ENCODE results near the gene IRX5. TPM values are rescaled to one million over a fixed set of nuclear protein-coding genes. Genes with fewer than 3 reads are reported as not detected.

Gene IRX5
- total and polyA plus RNA-seq, 2 donors from 2014 or later: 3.7 to 22.3 TPM

DNA sequence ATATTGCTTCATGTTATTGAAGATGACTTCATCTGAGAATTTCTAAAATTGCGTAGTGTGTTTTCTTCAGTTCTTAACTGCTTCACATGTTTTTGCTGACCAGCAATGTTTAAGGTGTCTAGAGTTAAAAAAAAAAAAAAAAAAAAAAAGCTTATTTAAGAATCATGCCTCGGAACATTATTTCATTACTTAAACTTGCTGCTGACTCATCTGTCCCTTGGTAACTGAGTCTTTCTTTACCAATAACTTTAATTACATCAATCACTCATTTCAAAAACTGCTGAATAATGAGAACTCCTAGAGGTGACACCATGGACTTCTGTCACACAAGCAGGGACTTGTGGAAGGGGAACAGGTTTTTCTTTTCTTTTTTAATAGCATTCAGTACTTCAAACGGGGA lies 16.2 kb downstream of the IRX5 start:
- peaks cover 4% of the 10 kb centered on the region for H3K27me3 ChIP-seq (ENCODE audit: control insufficient read depth, insufficient read depth, low read length)
- H3K4me3 ChIP-seq (ENCODE audit: low read length in 3 of 3): no peak overlapping the region
- no peak overlapping the region for H3K9ac ChIP-seq (ENCODE audit: low read length in 3 of 3)
- DNase-seq (no peak), FAIRE-seq (no peak)
- no peaks in the 10 kb centered on the region for H3K36me3 ChIP-seq (ENCODE audit: control insufficient read depth in 2 of 3, insufficient read depth in 3 of 3, low read length in 3 of 3)
- H3K27ac ChIP-seq (ENCODE audit: low read depth in 2 of 2, low read length in 2 of 2): no peak overlapping the region
- intact Hi-C loops (cut with DNase I): no loop called here
- H3K4me1 ChIP-seq (ENCODE audit: control insufficient read depth in 2 of 3, insufficient read depth in 2 of 3, low read depth in 1 of 3, low read length in 3 of 3): no peaks in the 10 kb centered on the region
- no peaks in the 10 kb centered on the region for H3K9me3 ChIP-seq (ENCODE audit: control insufficient read depth in 2 of 3, insufficient read depth in 1 of 3, low read length in 3 of 3)
- TF ChIP-seq, protein P1, sequence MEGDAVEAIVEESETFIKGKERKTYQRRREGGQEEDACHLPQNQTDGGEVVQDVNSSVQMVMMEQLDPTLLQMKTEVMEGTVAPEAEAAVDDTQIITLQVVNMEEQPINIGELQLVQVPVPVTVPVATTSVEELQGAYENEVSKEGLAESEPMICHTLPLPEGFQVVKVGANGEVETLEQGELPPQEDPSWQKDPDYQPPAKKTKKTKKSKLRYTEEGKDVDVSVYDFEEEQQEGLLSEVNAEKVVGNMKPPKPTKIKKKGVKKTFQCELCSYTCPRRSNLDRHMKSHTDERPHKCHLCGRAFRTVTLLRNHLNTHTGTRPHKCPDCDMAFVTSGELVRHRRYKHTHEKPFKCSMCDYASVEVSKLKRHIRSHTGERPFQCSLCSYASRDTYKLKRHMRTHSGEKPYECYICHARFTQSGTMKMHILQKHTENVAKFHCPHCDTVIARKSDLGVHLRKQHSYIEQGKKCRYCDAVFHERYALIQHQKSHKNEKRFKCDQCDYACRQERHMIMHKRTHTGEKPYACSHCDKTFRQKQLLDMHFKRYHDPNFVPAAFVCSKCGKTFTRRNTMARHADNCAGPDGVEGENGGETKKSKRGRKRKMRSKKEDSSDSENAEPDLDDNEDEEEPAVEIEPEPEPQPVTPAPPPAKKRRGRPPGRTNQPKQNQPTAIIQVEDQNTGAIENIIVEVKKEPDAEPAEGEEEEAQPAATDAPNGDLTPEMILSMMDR (IDR thresholded peaks at IDR 0.05; ENCODE audit: borderline replicate concordance, extremely low read depth, insufficient read depth): no peak

DNA sequence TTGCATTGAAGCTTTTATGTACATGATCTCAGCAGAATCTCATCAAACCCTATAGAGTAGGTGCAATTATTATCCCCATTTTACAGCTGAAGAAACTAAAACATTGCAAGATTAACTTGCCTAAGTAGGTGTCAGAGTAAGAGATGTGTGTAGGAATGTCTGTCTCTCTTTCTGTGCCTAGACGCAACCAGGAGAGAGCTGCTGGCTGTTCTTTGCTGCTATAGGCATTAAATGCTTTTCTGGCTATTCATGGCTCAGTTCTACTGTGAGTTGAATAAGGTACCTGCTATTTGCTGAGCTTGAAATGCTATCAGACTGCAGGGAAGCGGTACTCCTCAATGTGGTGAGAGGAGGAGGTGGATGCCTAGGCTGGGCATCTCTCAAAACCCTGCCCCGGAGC lies 17.0 kb downstream of the IRX5 start:
- Histone ChIP-seq H3K27me3 (ENCODE audit: control insufficient read depth, insufficient read depth, low read length) (no peaks in the 10 kb centered on the region), H3K36me3 (ENCODE audit: control insufficient read depth in 2 of 3, insufficient read depth in 3 of 3, low read length in 3 of 3) (no peaks in the 10 kb centered on the region), H3K4me3 (ENCODE audit: low read length in 3 of 3) (no peak overlapping the region), H3K4me1 (ENCODE audit: control insufficient read depth in 2 of 3, insufficient read depth in 2 of 3, low read depth in 1 of 3, low read length in 3 of 3) (no peaks in the 10 kb centered on the region), H3K9me3 (ENCODE audit: control insufficient read depth in 2 of 3, insufficient read depth in 1 of 3, low read length in 3 of 3) (no peaks in the 10 kb centered on the region), H3K9ac (ENCODE audit: low read length in 3 of 3) (no peak overlapping the region), H3K27ac (ENCODE audit: low read depth in 2 of 2, low read length in 2 of 2) (no peak overlapping the region)
- FAIRE-seq (no peak), DNase-seq (no peak)
- intact Hi-C loops (cut with DNase I): no loop called here
- TF ChIP-seq, protein P1 (IDR thresholded peaks at IDR 0.05; ENCODE audit: borderline replicate concordance, extremely low read depth, insufficient read depth): no peak

DNA sequence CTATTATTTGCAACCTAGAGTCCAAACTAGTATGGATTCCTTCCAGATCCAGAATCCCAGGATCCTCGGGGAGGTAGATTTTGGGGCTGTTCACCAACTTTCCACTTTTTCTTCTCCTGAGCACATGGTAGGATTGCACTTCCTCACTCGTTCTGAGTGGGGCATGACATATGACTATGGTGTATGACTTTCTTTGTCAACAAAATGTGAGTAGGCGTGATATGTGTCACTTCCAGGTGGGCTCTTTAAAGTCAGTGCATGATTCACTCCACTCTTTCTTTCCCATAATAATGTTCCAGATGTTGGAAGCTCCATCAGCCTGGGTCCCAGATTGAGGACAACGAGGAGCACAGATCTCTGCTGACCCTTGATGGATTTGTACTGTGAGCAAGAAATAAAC lies 21.5 kb downstream of the IRX5 start:
- Histone ChIP-seq H3K9me3 (ENCODE audit: control insufficient read depth in 2 of 3, insufficient read depth in 1 of 3, low read length in 3 of 3) (no peaks in the 10 kb centered on the region), H3K27me3 (ENCODE audit: control insufficient read depth, insufficient read depth, low read length) (no peaks in the 10 kb centered on the region), H3K9ac (ENCODE audit: low read length in 3 of 3) (no peak overlapping the region), H3K36me3 (ENCODE audit: control insufficient read depth in 2 of 3, insufficient read depth in 3 of 3, low read length in 3 of 3) (no peaks in the 10 kb centered on the region), H3K27ac (ENCODE audit: low read depth in 2 of 2, low read length in 2 of 2) (no peak overlapping the region), H3K4me1 (ENCODE audit: control insufficient read depth in 2 of 3, insufficient read depth in 2 of 3, low read depth in 1 of 3, low read length in 3 of 3) (no peaks in the 10 kb centered on the region), H3K4me3 (ENCODE audit: low read length in 3 of 3) (no peak overlapping the region)
- DNase-seq: no peak
- TF ChIP-seq, protein P1 (IDR thresholded peaks at IDR 0.05; ENCODE audit: borderline replicate concordance, extremely low read depth, insufficient read depth): no peak
- intact Hi-C loops (cut with DNase I): no loop called here
- FAIRE-seq: no peak

DNA sequence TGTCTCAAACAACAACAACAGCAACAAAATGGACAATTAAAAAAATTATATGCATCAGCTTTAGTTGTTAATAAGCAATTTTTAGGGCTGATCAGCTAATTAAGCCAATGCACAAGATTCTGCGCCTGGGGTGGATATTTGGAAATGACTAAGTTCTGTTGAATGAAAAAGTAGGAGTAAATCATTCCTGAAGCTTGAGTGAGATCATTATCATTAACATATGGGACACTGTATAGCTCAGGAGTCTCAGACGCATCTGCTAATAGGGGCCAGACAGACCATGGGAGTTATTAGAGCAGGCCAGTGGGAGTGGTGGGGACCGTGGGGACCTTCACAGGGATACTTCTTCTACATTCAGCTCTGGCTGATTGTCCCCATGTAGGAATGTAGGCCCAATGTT lies 22.8 kb downstream of the IRX5 start:
- Histone ChIP-seq H3K27ac (ENCODE audit: low read depth in 2 of 2, low read length in 2 of 2) (no peak overlapping the region), H3K27me3 (ENCODE audit: control insufficient read depth, insufficient read depth, low read length) (no peaks in the 10 kb centered on the region), H3K9me3 (ENCODE audit: control insufficient read depth in 2 of 3, insufficient read depth in 1 of 3, low read length in 3 of 3) (no peaks in the 10 kb centered on the region), H3K36me3 (ENCODE audit: control insufficient read depth in 2 of 3, insufficient read depth in 3 of 3, low read length in 3 of 3) (no peaks in the 10 kb centered on the region), H3K4me3 (ENCODE audit: low read length in 3 of 3) (no peak overlapping the region), H3K9ac (ENCODE audit: low read length in 3 of 3) (no peak overlapping the region), H3K4me1 (ENCODE audit: control insufficient read depth in 2 of 3, insufficient read depth in 2 of 3, low read depth in 1 of 3, low read length in 3 of 3) (no peaks in the 10 kb centered on the region)
- FAIRE-seq (no peak), DNase-seq (no peak)
- TF ChIP-seq, protein P1 (IDR thresholded peaks at IDR 0.05; ENCODE audit: borderline replicate concordance, extremely low read depth, insufficient read depth): no peak
- intact Hi-C loops (cut with DNase I): no loop called here
